ENCODE measurements around the gene TEPSIN.

DNA sequence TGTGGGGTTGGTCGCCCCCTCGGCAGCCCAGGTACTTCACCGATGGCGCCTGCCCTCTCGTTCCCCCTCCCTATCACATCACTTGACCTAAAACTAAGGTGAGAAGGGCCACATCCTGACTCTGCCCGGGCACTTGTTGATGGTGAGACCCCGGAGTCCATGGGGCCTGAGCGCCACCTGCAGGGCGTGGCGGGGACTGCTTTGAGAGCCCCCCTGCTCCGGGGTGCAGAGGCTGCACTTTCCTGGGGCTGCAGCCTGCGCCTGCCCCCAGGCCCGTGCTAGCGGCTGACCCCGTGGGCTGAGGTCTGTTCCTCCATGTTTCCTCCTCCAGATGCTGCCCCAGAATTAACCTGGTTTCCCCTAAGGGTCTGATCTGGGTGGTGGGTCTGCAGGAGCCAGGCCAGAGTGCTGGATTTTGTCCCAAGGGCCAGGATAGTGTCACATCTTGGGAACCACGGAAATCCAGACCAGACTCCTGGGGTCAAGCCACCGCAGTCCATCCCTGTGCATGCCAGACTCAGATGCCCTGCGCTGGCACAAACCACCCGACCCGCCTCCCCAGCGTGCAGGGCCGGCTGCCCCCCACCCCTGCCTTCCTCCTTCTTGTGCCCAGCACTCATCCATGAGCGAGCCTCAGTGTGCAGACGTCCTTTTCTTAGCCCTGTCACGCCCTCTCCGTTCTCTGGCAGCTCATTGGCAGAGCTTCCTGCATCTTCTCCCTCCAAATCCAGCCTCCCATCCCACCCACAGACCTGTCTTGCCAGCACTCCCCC is 3.0 kb upstream of the TEPSIN start:
- TF ChIP-seq, protein P1, sequence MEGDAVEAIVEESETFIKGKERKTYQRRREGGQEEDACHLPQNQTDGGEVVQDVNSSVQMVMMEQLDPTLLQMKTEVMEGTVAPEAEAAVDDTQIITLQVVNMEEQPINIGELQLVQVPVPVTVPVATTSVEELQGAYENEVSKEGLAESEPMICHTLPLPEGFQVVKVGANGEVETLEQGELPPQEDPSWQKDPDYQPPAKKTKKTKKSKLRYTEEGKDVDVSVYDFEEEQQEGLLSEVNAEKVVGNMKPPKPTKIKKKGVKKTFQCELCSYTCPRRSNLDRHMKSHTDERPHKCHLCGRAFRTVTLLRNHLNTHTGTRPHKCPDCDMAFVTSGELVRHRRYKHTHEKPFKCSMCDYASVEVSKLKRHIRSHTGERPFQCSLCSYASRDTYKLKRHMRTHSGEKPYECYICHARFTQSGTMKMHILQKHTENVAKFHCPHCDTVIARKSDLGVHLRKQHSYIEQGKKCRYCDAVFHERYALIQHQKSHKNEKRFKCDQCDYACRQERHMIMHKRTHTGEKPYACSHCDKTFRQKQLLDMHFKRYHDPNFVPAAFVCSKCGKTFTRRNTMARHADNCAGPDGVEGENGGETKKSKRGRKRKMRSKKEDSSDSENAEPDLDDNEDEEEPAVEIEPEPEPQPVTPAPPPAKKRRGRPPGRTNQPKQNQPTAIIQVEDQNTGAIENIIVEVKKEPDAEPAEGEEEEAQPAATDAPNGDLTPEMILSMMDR (IDR thresholded peaks at IDR 0.05 in 4 of 5, conservative IDR thresholded peaks at IDR 0.05 in 1 of 5), result peak in 4 of 5 experiments; percentile 75 to 85 (median 81)
- no peak for TF ChIP-seq POLR2A (IDR thresholded peaks at IDR 0.05)
